Panc1 (cell line): ENCODE results near the gene PSMB10. TPM values are rescaled to one million over a fixed set of nuclear protein-coding genes. Genes with fewer than 3 reads are reported as not detected.

ENCODE experiments used
- ATAC-seq: fragments of 200-7000 bp; cut with Tn5 transposase; 2 replicates; pipeline ENCODE4 v1.9.1; 2020; ENCODE audit warnings: mild to moderate bottlenecking, moderate library complexity
- BruUV-seq: library from RNA; stranded (reverse); fragments of 400-500 nt; replicated peaks from 2 replicates; lab custom pipeline; 2021; lab: Mats Ljungman, UMichigan
- CTCF ChIA-PET: fragments of 300-600 bp; sonication (Branson Sonifier 250); formaldehyde crosslinking; loops from one replicate; lab custom pipeline; 2022; ENCODE audit warnings: antibody characterized with exemption; lab: Charles Lee
- POLR2A ChIA-PET: fragments of 300-600 bp; sonication (Branson Sonifier 250); formaldehyde crosslinking; loops from one replicate; lab custom pipeline; 2022; ENCODE audit warnings: antibody characterized with exemption; lab: Charles Lee
- DNase-seq: peaks from one replicate; pipeline ENCODE4 v3.0.0-alpha.2; 2010; ENCODE audit warnings: low read depth, low spot score
- H3K27ac ChIP-seq: 2 replicates; pipeline ENCODE4 v1.5.1; 2011; ENCODE audit warnings: mild to moderate bottlenecking, low read length, inconsistent platforms
- H3K27me3 ChIP-seq: fragments of 200-500 bp; sonication (Bioruptor generic); 2 replicates; pipeline ENCODE4 v1.6.0; 2014; ENCODE audit warnings: low read length, inconsistent platforms; ENCODE audit not compliant: control insufficient read depth, insufficient read depth
- H3K36me3 ChIP-seq: fragments of 200-500 bp; sonication (Bioruptor generic); 2 replicates; pipeline ENCODE4 v1.5.1; 2014; ENCODE audit warnings: inconsistent platforms, mild to moderate bottlenecking, low read length, moderate library complexity; ENCODE audit not compliant: control insufficient read depth, insufficient read depth
- H3K4me1 ChIP-seq: 2 replicates; pipeline ENCODE4 v1.5.1; 2011; ENCODE audit warnings: inconsistent platforms, mild to moderate bottlenecking, low read length, moderate library complexity; ENCODE audit not compliant: control insufficient read depth, insufficient read depth
- H3K4me3 ChIP-seq, 2 experiments: 2 replicates each; pipeline ENCODE4 v1.5.1; 2011 to 2012; ENCODE audit warnings: low read depth in 2 of 2, low read length in 2 of 2, mild to moderate bottlenecking in 2 of 2, inconsistent platforms in 1 of 2, moderate library complexity in 1 of 2
- H3K9me3 ChIP-seq: fragments of 200-500 bp; sonication (Bioruptor generic); 2 replicates; pipeline ENCODE4 v1.5.1; 2014; ENCODE audit warnings: low read depth, mild to moderate bottlenecking, inconsistent platforms, low read length, moderate library complexity; ENCODE audit not compliant: control insufficient read depth, insufficient read depth
- CTCF ChIP-seq: fragments of 450-650 bp; IDR thresholded peaks from 2 replicates; pipeline ENCODE4 v1.5.1; 2017; ENCODE audit warnings: mild to moderate bottlenecking
- POLR2AphosphoS5 ChIP-seq: IDR thresholded peaks from 2 replicates; pipeline ENCODE4 v1.6.1; 2012; ENCODE audit warnings: mild to moderate bottlenecking, low read depth, low read length, moderate library complexity
- REST ChIP-seq, 2 experiments: IDR thresholded peaks; 2 replicates each; pipeline ENCODE4 v1.6.1; 2011 to 2012; ENCODE audit warnings: low read depth in 2 of 2, control low read depth in 1 of 2, low read length in 1 of 2, mild to moderate bottlenecking in 1 of 2, moderate library complexity in 1 of 2; ENCODE audit not compliant: insufficient read depth in 1 of 2
- SIN3A ChIP-seq: IDR thresholded peaks from 2 replicates; pipeline ENCODE4 v1.6.1; 2012; ENCODE audit warnings: low read depth, mild to moderate bottlenecking, low read length, moderate library complexity, borderline replicate concordance; ENCODE audit not compliant: insufficient read depth
- TCF7L2 ChIP-seq: IDR thresholded peaks from 2 replicates; pipeline ENCODE4 v1.6.1; 2011; ENCODE audit warnings: mild to moderate bottlenecking, low read depth, low read length, inconsistent platforms
- in situ Hi-C: cut with HindIII; loops from 2 replicates; pipeline ENCODE4 v1.10.0; 2016; ENCODE audit warnings: low sequenced_read_pairs, low pct_unique_long_range_greater_than_20kb
- intact Hi-C: fragments of 100-400 bp; cut with micrococcal nuclease; formaldehyde crosslinking; loops from one replicate; pipeline ENCODE4 v1.10.0; 2022; ENCODE audit not compliant: unreplicated experiment
- total RNA-seq: library from RNA; stranded (reverse); gene quantifications from one replicate; pipeline ENCODE4 v1.2.1, GENCODE V29; 2021; ENCODE audit not compliant: unreplicated experiment

PSMB10 gene
- total RNA-seq, 1 experiment from 2014 or later = 47.7 TPM

- no TSS peak for BruUV-seq
- DNase-seq (no peak), ATAC-seq (no peak)
- intact Hi-C loops (no loop called here), in situ Hi-C loops (no loop called here)
- Histone ChIP-seq H3K9me3 (no peaks in the 10 kb centered on the region), H3K27ac (peak overlapping the region; percentile 88; the same call in 1 of the 2 replicates), H3K4me3 (peak overlapping the region; percentile 69 to 85), H3K4me1 (peaks cover 15% of the 10 kb centered on the region), H3K36me3 (no peaks in the 10 kb centered on the region), H3K27me3 (no peaks in the 10 kb centered on the region)
- ChIA-PET POLR2A (interaction anchor here (0.6 kb wide), 1 partner anchor 308 kb away, joined by 19 read pairs; no protein-coding TSS in a partner anchor), CTCF (no interaction called here)
- no peak for TF ChIP-seq TCF7L2
- TF ChIP-seq REST (IDR thresholded peaks at IDR 0.05; ENCODE audit: insufficient read depth in 1 of 2, low read depth in 2 of 2, low read length in 1 of 2) = no peak
- TF ChIP-seq SIN3A = no peak
- TF ChIP-seq POLR2AphosphoS5 = no peak
- no peak for TF ChIP-seq CTCF
Measured at GRCh38 chr16:67966549-67967182, 30.0 kb upstream of the PSMB10 start.

- POLR2A ChIA-PET = interaction anchor here (0.6 kb wide), 1 partner anchor 309 kb away, joined by 19 read pairs; no protein-coding TSS in a partner anchor
- no peak for ATAC-seq
- H3K4me1 ChIP-seq = peaks cover 15% of the 10 kb centered on the region
- no peak overlapping the region for H3K27ac ChIP-seq
- in situ Hi-C loops = no loop called here
- BruUV-seq = no TSS peak
- no peak overlapping the region for H3K4me3 ChIP-seq
- no peak for TF ChIP-seq TCF7L2
- no peak for TF ChIP-seq SIN3A
- no peak for TF ChIP-seq CTCF
- TF ChIP-seq POLR2AphosphoS5 = no peak
- no peak for TF ChIP-seq REST (IDR thresholded peaks at IDR 0.05; ENCODE audit: insufficient read depth in 1 of 2, low read depth in 2 of 2, low read length in 1 of 2)
- H3K27me3 ChIP-seq = no peaks in the 10 kb centered on the region
- CTCF ChIA-PET = interaction anchor here (0.6 kb wide), 1 partner anchor 284 kb away, joined by 5 read pairs; no protein-coding TSS in a partner anchor
- no peaks in the 10 kb centered on the region for H3K9me3 ChIP-seq
- no peak for DNase-seq
- intact Hi-C loops = no loop called here
- no peaks in the 10 kb centered on the region for H3K36me3 ChIP-seq
Measured at GRCh38 chr16:67965668-67966548, 29.3 kb upstream of the PSMB10 start.
